Common myeloid progenitor, CD34-positive (primary cell): Measurements from ENCODE around the gene FEM1A.
"Not testable (repeated sequence)": the region's sequence is repeated elsewhere in the genome, so short reads cannot be mapped to it uniquely, and the experiment has no call there.

Experiments
- CTCF ChIA-PET: fragments of 350-600 bp; sonication (Branson Sonifier 250); formaldehyde crosslinking; loops from one replicate; lab custom pipeline; 2021; ENCODE audit warnings: antibody characterized with exemption; lab: Charles Lee
- POLR2A ChIA-PET: fragments of 350-600 bp; sonication (Branson Sonifier 250); formaldehyde crosslinking; loops from one replicate; lab custom pipeline; 2021; ENCODE audit warnings: antibody characterized with exemption; lab: Charles Lee
- DNase-seq, 3 donors: peaks; one replicate each; pipeline versions ENCODE4 v3.0.0 to v3.0.0-alpha.2; 2013
- H3K27ac ChIP-seq, 2 experiments: 1 replicate in 1 of 2; 2 replicates in 1 of 2; pipeline ENCODE4 v1.7.0; 2013; ENCODE audit warnings: inconsistent platforms in 2 of 2, low read length in 2 of 2, mild to moderate bottlenecking in 2 of 2, low read depth in 1 of 2, moderate library complexity in 1 of 2; ENCODE audit not compliant: severe bottlenecking in 2 of 2, insufficient read depth in 1 of 2, poor library complexity in 1 of 2
- H3K27me3 ChIP-seq, 5 experiments: replicated peaks in 2 of 5; 1 replicate in 3 of 5; 2 replicates in 2 of 5; pipeline versions ENCODE4 v1.6.1 to v1.7.0; 2013; ENCODE audit warnings: low read length in 4 of 5, mild to moderate bottlenecking in 2 of 5, moderate library complexity in 2 of 5, inconsistent platforms in 1 of 5; ENCODE audit not compliant: insufficient read depth in 5 of 5, control insufficient read depth in 4 of 5
- H3K36me3 ChIP-seq, 4 experiments: 1 replicate in 2 of 4; 2 replicates in 2 of 4; pipeline versions ENCODE4 v1.6.1 to v1.7.0; 2013; ENCODE audit warnings: low read length in 3 of 4, control low read depth in 1 of 4, mild to moderate bottlenecking in 1 of 4; ENCODE audit not compliant: control insufficient read depth in 4 of 4, insufficient read depth in 4 of 4
- H3K4me1 ChIP-seq, 4 experiments: 1 replicate in 3 of 4; 2 replicates in 1 of 4; pipeline versions ENCODE4 v1.6.1 to v1.7.1; 2013; ENCODE audit warnings: low read length in 3 of 4, mild to moderate bottlenecking in 3 of 4, control low read depth in 1 of 4, inconsistent platforms in 1 of 4, moderate library complexity in 1 of 4; ENCODE audit not compliant: control insufficient read depth in 4 of 4, insufficient read depth in 4 of 4; ENCODE audit errors: control extremely low read depth in 1 of 4
- H3K4me3 ChIP-seq, 7 experiments: 1 replicate in 4 of 7; 2 replicates in 3 of 7; pipeline versions ENCODE4 v1.5.1 to v1.7.0; 2013; ENCODE audit warnings: mild to moderate bottlenecking in 7 of 7, low read length in 6 of 7, moderate library complexity in 6 of 7, inconsistent platforms in 2 of 7, low read depth in 2 of 7, control low read depth in 1 of 7; ENCODE audit not compliant: insufficient read depth in 4 of 7, control insufficient read depth in 1 of 7; ENCODE audit errors: extremely low read depth in 1 of 7
- H3K9me3 ChIP-seq, 5 experiments: 1 replicate in 4 of 5; 2 replicates in 1 of 5; pipeline versions ENCODE4 v1.6.1 to v1.7.1; 2013; ENCODE audit warnings: low read length in 4 of 5, mild to moderate bottlenecking in 2 of 5, inconsistent platforms in 1 of 5, low read depth in 1 of 5, moderate library complexity in 1 of 5; ENCODE audit not compliant: control insufficient read depth in 4 of 5, insufficient read depth in 2 of 5; ENCODE audit errors: control extremely low read depth in 1 of 5
- WGBS: methylation state at CpG from one replicate; pipeline ENCODE4 v1.1.5; 2013; ENCODE audit not compliant: insufficient coverage; 5-methylcytosine and 5-hydroxymethylcytosine counted together

Gene FEM1A

DNA sequence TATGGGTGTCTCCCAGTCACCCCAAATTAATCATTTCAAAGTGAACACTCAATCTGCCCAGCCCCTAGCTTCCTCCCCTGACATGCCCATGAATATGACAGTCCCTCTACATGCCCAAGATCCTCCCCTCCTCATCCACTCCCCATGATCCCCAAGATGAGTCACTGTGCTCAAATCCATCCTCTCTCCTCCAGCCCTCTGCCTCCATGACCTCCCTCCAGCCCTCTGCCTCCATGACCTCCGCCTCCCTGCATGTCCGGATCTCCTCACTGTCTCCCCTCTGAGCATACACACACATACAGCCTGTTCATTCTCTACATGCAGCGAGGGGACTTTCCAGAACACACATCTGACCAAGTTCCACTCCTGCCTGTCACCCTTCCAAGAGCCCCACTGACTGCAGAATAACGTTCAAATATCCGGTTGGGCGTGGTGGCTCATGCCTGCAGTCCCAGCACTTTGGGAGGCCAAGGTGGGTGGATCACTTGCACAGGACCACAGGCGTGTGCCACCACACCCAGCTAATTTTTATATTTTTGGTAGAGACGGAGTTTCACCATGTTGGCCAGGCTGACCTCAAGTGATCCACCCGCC lies 18.4 kb upstream of the FEM1A start:
- Histone ChIP-seq H3K9me3 (peaks cover 0 to 4% (median 0%) of the 10 kb centered on the region in 5 experiments), H3K4me1 (no peaks in the 10 kb centered on the region), H3K4me3 (no peak overlapping the region), H3K27ac (no peak overlapping the region), H3K27me3 (peaks cover 0 to 9% (median 1%) of the 10 kb centered on the region in 5 experiments), H3K36me3 (no peaks in the 10 kb centered on the region)
- ChIA-PET CTCF (no interaction called here), POLR2A (no interaction called here)
- WGBS: 88% methylated on average over 5 of the region's 9 CpGs
- DNase-seq: no peak

DNA sequence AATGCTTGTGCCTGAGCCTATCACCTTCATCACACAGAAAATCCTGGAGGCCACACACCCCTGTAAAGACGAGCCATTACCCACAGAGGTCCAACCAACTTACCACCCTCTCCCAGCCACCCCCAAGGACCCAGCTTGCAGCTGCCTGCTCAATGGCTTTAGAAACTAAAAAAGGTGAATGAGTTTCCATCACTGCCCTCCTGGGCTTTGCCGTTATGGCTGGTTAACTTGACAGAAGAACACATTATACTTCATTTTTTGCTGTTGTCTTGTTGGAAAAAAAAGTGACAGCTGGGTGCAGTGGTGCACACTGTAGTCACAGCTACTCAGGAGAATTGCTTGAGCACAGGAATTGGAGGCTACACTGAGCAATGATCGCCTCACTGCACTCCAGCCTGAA lies 17.4 kb upstream of the FEM1A start:
- 87% methylated on average over 3 of the region's 3 CpGs for WGBS
- CTCF ChIA-PET: interaction anchor here (1.1 kb wide), 1 partner anchor 17 kb away, joined by 4 read pairs; no protein-coding TSS in a partner anchor

DNA sequence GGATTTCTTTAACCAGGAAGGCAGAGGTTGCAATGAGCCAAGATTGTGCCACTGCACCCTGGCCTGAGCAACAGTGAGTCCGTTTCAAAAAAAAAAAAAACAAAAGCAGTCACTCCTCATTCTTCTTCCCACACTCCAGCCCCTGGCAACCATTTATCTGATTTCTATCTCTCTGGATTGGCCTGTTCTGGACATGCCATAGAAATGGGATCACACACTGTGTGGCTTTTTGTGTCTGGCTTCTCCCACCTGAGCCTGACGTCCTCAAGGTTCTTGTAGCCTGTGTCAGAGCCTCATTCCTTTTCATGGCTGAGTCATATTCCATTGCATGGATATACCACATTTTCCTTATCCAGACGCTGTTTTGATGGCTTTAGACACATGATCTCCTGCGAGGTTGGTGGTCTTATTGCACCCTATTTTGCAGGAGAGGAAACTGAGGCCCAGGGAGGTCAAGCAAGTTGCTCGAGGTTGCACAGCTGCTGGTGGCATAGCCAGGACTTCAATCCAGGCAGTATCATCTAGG lies 15.8 kb upstream of the FEM1A start:
- DNase-seq: no peak
- H3K36me3 ChIP-seq: no peaks in the 10 kb centered on the region
- whole genome bisulfite sequencing: 80% methylated on average over 4 of the region's 5 CpGs
- H3K4me3 ChIP-seq: no peak overlapping the region
- CTCF ChIA-PET: no interaction called here
- no peaks in the 10 kb centered on the region for H3K4me1 ChIP-seq
- peaks cover 0 to 4% (median 0%) of the 10 kb centered on the region in 5 experiments for H3K9me3 ChIP-seq
- POLR2A ChIA-PET: no interaction called here
- peaks cover 0 to 9% (median 1%) of the 10 kb centered on the region in 5 experiments for H3K27me3 ChIP-seq
- no peak overlapping the region for H3K27ac ChIP-seq

More for the DNA sequence above, 17.4 kb upstream of the FEM1A start:
- peaks cover 0 to 4% (median 0%) of the 10 kb centered on the region in 5 experiments for H3K9me3 ChIP-seq
- POLR2A ChIA-PET: no interaction called here
- H3K4me3 ChIP-seq: no peak overlapping the region
- no peaks in the 10 kb centered on the region for H3K36me3 ChIP-seq
- DNase-seq: no peak
- H3K27ac ChIP-seq: no peak overlapping the region
- H3K27me3 ChIP-seq: peaks cover 0 to 9% (median 1%) of the 10 kb centered on the region in 5 experiments
- H3K4me1 ChIP-seq: no peaks in the 10 kb centered on the region

DNA sequence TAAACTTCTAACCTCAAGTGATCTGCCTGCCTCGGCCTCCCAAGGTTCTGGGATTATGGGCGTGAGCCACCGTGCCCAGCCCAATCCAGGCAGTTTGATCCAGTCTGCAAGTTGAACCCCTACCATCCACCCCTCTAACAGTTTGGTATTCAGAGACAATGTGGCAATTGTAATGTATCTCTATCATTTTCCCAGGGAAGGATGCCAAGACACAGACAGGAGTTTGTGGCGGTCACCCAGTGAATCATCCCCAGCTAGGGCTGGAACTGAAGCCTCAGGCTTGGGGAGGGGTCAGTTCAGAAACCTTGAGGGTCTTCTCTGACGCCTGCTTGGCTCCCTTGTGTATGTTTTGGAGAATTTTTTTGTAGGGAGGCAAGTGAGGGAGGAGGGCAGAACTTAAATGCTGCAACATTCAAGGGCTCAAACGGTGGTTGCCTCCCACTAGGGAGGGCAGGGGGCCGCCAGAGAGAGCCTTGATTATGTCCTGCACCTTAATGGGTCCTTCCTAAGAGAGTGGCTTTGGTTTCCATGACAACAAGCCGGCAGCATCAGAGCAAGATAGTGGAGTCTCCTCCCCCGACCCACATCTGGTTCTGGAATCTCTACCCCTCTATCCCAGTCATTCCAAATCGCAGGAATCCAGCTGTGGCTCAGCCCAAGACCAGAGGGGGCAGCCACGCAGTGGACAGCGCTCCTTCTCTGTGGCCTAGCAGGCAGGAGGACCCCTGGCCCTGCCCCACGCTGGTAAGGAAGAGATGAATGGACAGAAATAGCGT lies 14.9 kb upstream of the FEM1A start:
- 59% methylated on average over 10 of the region's 14 CpGs for WGBS
- POLR2A ChIA-PET: no interaction called here
- Histone ChIP-seq H3K27ac (no peak overlapping the region), H3K4me1 (no peaks in the 10 kb centered on the region), H3K36me3 (no peaks in the 10 kb centered on the region), H3K27me3 (peaks cover 0 to 9% (median 1%) of the 10 kb centered on the region in 5 experiments), H3K9me3 (peaks cover 0 to 7% (median 4%) of the 10 kb centered on the region in 5 experiments), H3K4me3 (no peak overlapping the region)
- CTCF ChIA-PET: interaction anchor here (1.2 kb wide), 2 partner anchors 14 to 43 kb away, joined by 3 to 4 read pairs; partner anchors contain the start of gene FEM1A
- DNase-seq: no peak

DNA sequence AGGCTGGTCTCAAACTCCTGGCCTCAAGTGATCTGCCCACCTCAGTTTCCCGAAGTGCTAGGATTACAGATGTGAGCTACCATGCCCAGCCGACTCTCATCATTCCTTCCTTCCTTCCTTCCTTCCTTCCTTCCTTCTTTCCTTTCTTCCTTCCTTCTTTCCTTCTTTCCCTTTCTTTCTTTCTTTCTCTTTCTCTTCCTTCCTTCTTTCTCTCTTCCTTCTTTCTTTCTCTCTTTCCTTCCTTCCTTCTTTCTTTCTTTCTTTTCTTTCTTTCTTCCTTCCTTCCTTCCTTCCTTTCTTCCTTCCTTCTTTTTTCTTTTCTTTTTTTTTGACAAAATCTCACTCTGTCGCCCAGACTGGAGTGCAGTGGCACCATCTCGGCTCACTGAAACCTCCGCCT lies 13.4 kb upstream of the FEM1A start:
- CTCF ChIA-PET: interaction anchor here (1.2 kb wide), 2 partner anchors 13 to 45 kb away, joined by 3 to 4 read pairs; partner anchors contain the start of gene FEM1A
- H3K27ac ChIP-seq, H3K27me3 ChIP-seq: not testable (repeated sequence)

DNA sequence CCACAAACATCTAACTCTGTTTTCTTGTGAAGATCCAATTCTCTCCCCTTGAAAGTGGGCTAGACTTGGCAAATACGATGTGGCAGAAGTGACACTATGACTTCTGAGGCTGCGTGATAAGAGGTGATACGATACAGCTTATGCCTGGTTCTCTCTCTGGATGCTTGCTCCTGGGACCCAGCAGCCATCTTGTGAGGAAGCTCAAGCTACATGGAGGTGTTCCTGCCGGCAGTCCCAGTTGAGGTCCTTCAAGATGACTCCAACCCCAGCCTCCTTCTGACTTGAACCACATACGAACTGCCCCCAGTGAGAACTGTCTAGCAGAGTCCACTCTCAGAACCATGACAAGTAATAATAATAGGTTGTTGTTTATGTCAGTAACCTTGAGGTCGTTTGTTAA lies 10.7 kb upstream of the FEM1A start:
- POLR2A ChIA-PET: no interaction called here
- 96% methylated on average over 4 of the region's 6 CpGs for WGBS
- CTCF ChIA-PET: interaction anchor here (1.1 to 1.3 kb wide), 2 partner anchors 48 to 50 kb away, joined by 3 read pairs; no protein-coding TSS in a partner anchor
- Histone ChIP-seq H3K4me1 (peaks cover 0 to 3% (median 0%) of the 10 kb centered on the region in 4 experiments), H3K27me3 (peaks cover 0 to 19% (median 1%) of the 10 kb centered on the region in 5 experiments), H3K4me3 (no peak overlapping the region), H3K27ac (no peak overlapping the region), H3K36me3 (no peaks in the 10 kb centered on the region), H3K9me3 (peaks cover 0 to 5% (median 4%) of the 10 kb centered on the region in 5 experiments)
- no peak for DNase-seq

More for the DNA sequence above, 13.4 kb upstream of the FEM1A start:
- H3K4me1 ChIP-seq, H3K36me3 ChIP-seq, H3K4me3 ChIP-seq, H3K9me3 ChIP-seq, POLR2A ChIA-PET, DNase-seq: not testable (repeated sequence)
- WGBS: 82% methylated on average over 3 of the region's 5 CpGs
